Stimulated activated CD8-positive, alpha-beta memory T cell treated with anti-CD3 and anti-CD28 coated beads, Interleukin-4, amount 100 ng/mL, for 24 hours (primary cell): ENCODE measurements around the gene RAD23A.

ENCODE experiments used
- DNase-seq: peaks from one replicate; pipeline ENCODE4 v3.0.0-alpha.2; 2020; ENCODE audit warnings: low read depth

Gene RAD23A

GRCh38 chr19:12984683-12985048 lies 39.0 kb downstream of the RAD23A start:
- DNase-seq, result no peak

GRCh38 chr19:12985049-12985776 lies 39.6 kb downstream of the RAD23A start:
- DNase-seq, result peak; percentile 12

GRCh38 chr19:12986726-12987125 lies 41.1 kb downstream of the RAD23A start:
- DNase-seq, result no peak

GRCh38 chr19:12987190-12987589 lies 41.5 kb downstream of the RAD23A start:
- no peak for DNase-seq

- DNase-seq, result no peak
These were observed 42.1 kb downstream of the RAD23A start for GRCh38 chr19:12987781-12988180.

- no peak for DNase-seq
These were observed 44.8 kb downstream of the RAD23A start for GRCh38 chr19:12990431-12990830.

GRCh38 chr19:12990853-12991252 lies 45.2 kb downstream of the RAD23A start:
- DNase-seq, result no peak

GRCh38 chr19:12991296-12991695 lies 45.6 kb downstream of the RAD23A start:
- no peak for DNase-seq

GRCh38 chr19:12992729-12993128 lies 47.1 kb downstream of the RAD23A start:
- DNase-seq, result no peak

GRCh38 chr19:12993562-12993961 lies 47.9 kb downstream of the RAD23A start:
- DNase-seq, result no peak

- DNase-seq, result peak; percentile 52
These were observed 49.3 kb downstream of the RAD23A start, which contains the start of gene NFIX for GRCh38 chr19:12994701-12995595. TSS of gene NFIX (plus strand) at chr19:12995475. CDS start at chr19:12995838, 363 bp downstream.

- DNase-seq, result no peak
These were observed 50.1 kb downstream of the RAD23A start for GRCh38 chr19:12995596-12996405.

GRCh38 chr19:12996406-12997094 lies 50.9 kb downstream of the RAD23A start:
- no peak for DNase-seq

GRCh38 chr19:12997179-12997966 lies 51.7 kb downstream of the RAD23A start:
- DNase-seq, result no peak

GRCh38 chr19:12997967-12998940 lies 52.6 kb downstream of the RAD23A start:
- no peak for DNase-seq

GRCh38 chr19:13001166-13001501 lies 55.5 kb downstream of the RAD23A start:
- no peak for DNase-seq

GRCh38 chr19:13001502-13002165 lies 56.0 kb downstream of the RAD23A start:
- DNase-seq, result no peak

- DNase-seq, result no peak
These were observed 56.7 kb downstream of the RAD23A start for GRCh38 chr19:13002166-13002898.

- no peak for DNase-seq
These were observed 57.4 kb downstream of the RAD23A start for GRCh38 chr19:13003081-13003480.
